ENCODE results near the gene BDH1.

- TF ChIP-seq CTCF (IDR thresholded peaks at IDR 0.05; ENCODE audit: borderline replicate concordance, extremely low read depth, low read length, poor library complexity, severe bottlenecking) (peak; percentile 13), EZH2 (IDR thresholded peaks at IDR 0.05; ENCODE audit: borderline replicate concordance, low read depth, low read length, severe bottlenecking) (no peak)
Observed at GRCh38 chr3:197511853-197512635, 43.7 kb downstream of the BDH1 start.

Data from DND-41 (cell line).